ENCODE data around the gene CP. TPM values are rescaled to one million over a fixed set of nuclear protein-coding genes. Genes with fewer than 3 reads are reported as not detected.
A peak's percentile ranks its signal among the peaks of the same experiment; 100 is the strongest.

Gene CP
- 1.1 TPM for total RNA-seq
- 1 to 10 TPM; 1.0 to 5.8 (median 1.7) TPM for polyA plus RNA-seq (ENCODE audit: insufficient read depth in 1 of 8, insufficient read length in 8 of 8, low replicate concordance in 1 of 8)
- long read RNA-seq, donor 1 = 0 reads
- long read RNA-seq, donor 2 = 0 reads
- long read RNA-seq, donor 3 = 0 reads
- long read RNA-seq, donor 4, partial matches to known transcripts = 0 of 1 reads
- long read RNA-seq, donor 4, other reads (novel, unspliced or antisense) = 0 of 1 reads
- long read RNA-seq, donor 5 = 0 reads
- long read RNA-seq, donor 6 = 0 reads
- long read RNA-seq, donor 7 = 0 reads
- long read RNA-seq, donor 8, partial matches to known transcripts = 15 of 15 reads
- long read RNA-seq, donor 8, other reads (novel, unspliced or antisense) = 0 of 15 reads
- long read RNA-seq, donor 9 = 0 reads
- long read RNA-seq, donor 10, partial matches to known transcripts = 19 of 19 reads
- long read RNA-seq, donor 10, other reads (novel, unspliced or antisense) = 0 of 19 reads
- long read RNA-seq, donor 11 = 0 reads

DNA sequence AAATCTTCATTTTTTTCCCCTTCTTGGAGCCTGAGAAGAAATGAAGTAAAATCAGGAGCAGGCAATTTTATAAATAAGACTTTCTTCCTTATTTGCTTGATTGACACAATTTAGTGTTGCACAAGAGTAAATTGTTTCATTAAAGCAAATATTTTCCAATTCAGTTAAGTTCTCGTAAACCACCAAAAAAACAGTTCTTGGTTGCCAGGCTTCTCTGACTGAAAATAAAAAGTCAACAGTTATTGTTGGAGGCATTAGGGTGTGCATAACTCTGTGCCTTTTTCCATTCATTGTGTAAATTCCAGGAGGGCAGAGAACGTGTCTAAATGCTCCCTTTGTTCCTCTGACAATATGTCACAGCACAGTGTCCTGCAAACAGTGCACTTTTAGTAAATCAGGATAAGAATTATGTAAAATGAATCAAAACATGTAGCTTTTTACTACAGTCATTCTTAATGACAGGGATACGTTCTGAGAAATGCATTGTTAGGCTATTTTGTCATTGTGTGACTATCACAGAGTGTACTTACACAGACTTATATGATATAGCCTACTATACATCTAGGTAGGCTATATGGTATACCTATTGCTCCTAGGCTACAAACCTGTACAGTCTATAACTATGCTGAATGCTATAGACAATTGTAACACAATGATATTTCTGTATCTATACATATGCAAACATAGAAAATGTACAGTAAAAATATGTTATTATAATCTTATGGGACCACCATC lies at the start of gene CP:
Gene CP, minus strand, starts transcription at position 47 of the 735 bp plus-strand sequence. Its CDS starts 37 bp downstream, at position 10.
- Histone ChIP-seq H3K27me3 (ENCODE audit: control insufficient read depth, insufficient read depth, low read length) (no peaks in the 10 kb centered on the region), H3K36me3 (ENCODE audit: control insufficient read depth, insufficient read depth, low read length) (no peaks in the 10 kb centered on the region), H3K27ac (ENCODE audit: low read length) (no peak within 1 kb of the TSS), H3K4me3 (ENCODE audit: low read length) (no peak within 1 kb of the TSS), H3K9me3 (replicated peaks; ENCODE audit: control insufficient read depth, low read depth, low read length) (no peaks in the 10 kb centered on the region), H3K4me1 (ENCODE audit: control insufficient read depth, insufficient read depth, low read length) (peaks cover 4% of the 10 kb centered on the region)
- DNase-seq = no peak
- no CpG with 5 or more reads among the region's 3 CpGs for WGBS (ENCODE audit: insufficient coverage)

DNA sequence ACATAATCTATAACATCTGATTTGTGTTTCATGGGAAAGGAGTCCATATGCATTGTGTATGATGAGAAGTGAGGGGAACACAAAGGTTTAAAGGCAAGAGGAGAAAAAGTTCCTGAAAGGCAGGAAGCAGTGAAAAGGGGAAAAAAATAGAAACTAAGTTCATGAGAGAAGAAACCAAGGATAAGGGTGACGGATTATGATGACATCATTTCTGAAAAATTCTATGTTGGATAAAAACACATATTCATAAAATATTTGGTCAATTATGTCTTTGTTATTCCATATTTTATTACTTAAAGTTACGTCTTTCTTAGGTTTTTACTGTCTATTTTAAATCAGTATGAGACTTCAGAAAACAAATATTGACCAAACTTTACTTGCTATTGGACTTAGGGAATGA lies 48.6 kb upstream of the CP start:
- Histone ChIP-seq H3K9me3 (replicated peaks; ENCODE audit: control insufficient read depth, low read depth, low read length) (no peaks in the 10 kb centered on the region), H3K4me3 (ENCODE audit: low read length) (no peak overlapping the region), H3K4me1 (ENCODE audit: control insufficient read depth, insufficient read depth, low read length) (no peaks in the 10 kb centered on the region), H3K27me3 (ENCODE audit: control insufficient read depth, insufficient read depth, low read length) (no peaks in the 10 kb centered on the region), H3K27ac (ENCODE audit: low read length) (no peak overlapping the region), H3K36me3 (ENCODE audit: control insufficient read depth, insufficient read depth, low read length) (no peaks in the 10 kb centered on the region)
- no CpG with 5 or more reads among the region's 2 CpGs for WGBS (ENCODE audit: insufficient coverage)
- no peak for DNase-seq

DNA sequence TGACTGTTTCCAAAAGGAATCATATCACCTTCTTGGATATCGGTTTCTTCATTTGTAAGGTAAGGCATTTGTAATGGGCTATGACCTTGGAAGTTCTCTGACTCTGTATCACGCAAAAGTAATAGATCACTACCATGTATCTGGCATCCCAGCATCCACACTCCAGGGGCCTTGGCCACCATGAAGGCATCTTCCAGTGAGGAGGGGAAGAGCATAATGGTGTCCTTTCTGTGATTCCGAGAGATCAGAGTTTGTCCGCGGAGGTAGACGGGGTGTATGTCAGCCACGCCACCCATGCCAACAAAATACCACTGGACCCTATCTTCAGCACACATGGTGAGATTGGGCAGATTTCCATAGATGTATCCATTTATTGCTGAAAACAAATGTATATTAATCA lies 48.1 kb upstream of the CP start:
- Histone ChIP-seq H3K36me3 (ENCODE audit: control insufficient read depth, insufficient read depth, low read length) (no peaks in the 10 kb centered on the region), H3K27me3 (ENCODE audit: control insufficient read depth, insufficient read depth, low read length) (no peaks in the 10 kb centered on the region), H3K27ac (ENCODE audit: low read length) (no peak overlapping the region), H3K4me3 (ENCODE audit: low read length) (no peak overlapping the region), H3K4me1 (ENCODE audit: control insufficient read depth, insufficient read depth, low read length) (no peaks in the 10 kb centered on the region), H3K9me3 (replicated peaks; ENCODE audit: control insufficient read depth, low read depth, low read length) (no peaks in the 10 kb centered on the region)
- WGBS (ENCODE audit: insufficient coverage) = no CpG with 5 or more reads among the region's 7 CpGs
- no peak for DNase-seq

DNA sequence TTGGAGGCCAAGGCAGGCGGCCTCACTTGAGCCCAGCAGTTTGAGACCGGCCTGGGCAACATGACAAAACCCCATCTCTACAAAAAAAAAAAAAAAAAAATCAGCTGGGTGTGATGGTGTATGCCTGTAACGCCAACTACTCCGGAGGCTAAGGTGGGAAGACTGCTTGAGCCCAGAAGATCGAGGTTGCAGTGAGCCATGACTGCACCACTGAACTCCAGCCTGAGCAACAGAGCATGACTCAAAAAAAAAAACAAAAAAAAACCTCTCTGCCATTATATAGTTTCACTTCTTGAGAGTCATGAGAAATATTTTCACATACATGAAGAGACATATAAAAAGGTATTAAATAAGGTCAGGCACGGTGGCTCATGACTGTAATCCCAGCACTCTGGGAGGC lies 45.9 kb upstream of the CP start:
- no CpG with 5 or more reads among the region's 6 CpGs for WGBS (ENCODE audit: insufficient coverage)
- Histone ChIP-seq H3K27ac (ENCODE audit: low read length) (no peak overlapping the region), H3K36me3 (ENCODE audit: control insufficient read depth, insufficient read depth, low read length) (no peaks in the 10 kb centered on the region), H3K4me3 (ENCODE audit: low read length) (no peak overlapping the region), H3K27me3 (ENCODE audit: control insufficient read depth, insufficient read depth, low read length) (no peaks in the 10 kb centered on the region), H3K9me3 (replicated peaks; ENCODE audit: control insufficient read depth, low read depth, low read length) (no peaks in the 10 kb centered on the region), H3K4me1 (ENCODE audit: control insufficient read depth, insufficient read depth, low read length) (no peaks in the 10 kb centered on the region)
- no peak for DNase-seq

DNA sequence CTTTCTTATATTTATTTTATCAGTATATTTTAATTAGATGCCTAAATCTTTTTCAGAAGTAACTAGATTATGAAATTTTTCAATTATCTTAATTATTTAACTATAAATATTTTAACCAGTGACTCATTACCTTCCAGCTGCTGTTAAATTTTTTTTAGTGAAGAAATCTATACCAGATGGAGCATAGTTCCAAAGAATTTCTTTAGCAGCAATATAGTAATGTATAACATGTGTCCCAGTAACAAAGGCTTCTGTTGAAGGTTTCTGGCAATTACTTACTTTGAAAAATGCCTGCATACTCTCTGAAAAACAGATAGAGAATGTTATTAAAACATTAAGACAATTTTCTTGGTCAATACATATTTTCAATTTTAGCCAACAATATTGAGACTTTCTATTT lies 45.1 kb upstream of the CP start:
- peak; percentile 56 for DNase-seq
- Histone ChIP-seq H3K27me3 (ENCODE audit: control insufficient read depth, insufficient read depth, low read length) (no peaks in the 10 kb centered on the region), H3K4me1 (ENCODE audit: control insufficient read depth, insufficient read depth, low read length) (no peaks in the 10 kb centered on the region)

DNA sequence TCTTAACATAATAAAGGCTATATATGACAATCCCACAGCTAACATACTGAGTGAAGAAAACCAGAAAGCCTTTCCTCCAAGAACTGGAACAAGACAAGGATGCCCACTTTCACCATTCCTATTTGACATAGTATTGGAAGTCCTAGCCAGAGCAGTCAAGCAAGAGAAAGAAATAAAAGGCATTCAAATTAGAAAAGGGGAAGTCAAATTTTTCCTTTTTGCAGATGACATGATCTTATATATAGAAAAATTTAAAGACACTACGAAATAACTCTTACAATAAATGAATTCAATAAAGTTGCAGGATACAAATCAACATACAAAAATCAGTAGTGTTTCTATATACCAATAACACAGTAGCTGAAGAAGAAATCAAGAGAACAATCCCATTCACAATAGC lies 42.2 kb upstream of the CP start:
- no peak for DNase-seq
- Histone ChIP-seq H3K4me1 (ENCODE audit: control insufficient read depth, insufficient read depth, low read length) (no peaks in the 10 kb centered on the region), H3K27ac (ENCODE audit: low read length) (no peak overlapping the region), H3K4me3 (ENCODE audit: low read length) (no peak overlapping the region), H3K27me3 (ENCODE audit: control insufficient read depth, insufficient read depth, low read length) (no peaks in the 10 kb centered on the region), H3K36me3 (ENCODE audit: control insufficient read depth, insufficient read depth, low read length) (no peaks in the 10 kb centered on the region), H3K9me3 (replicated peaks; ENCODE audit: control insufficient read depth, low read depth, low read length) (no peaks in the 10 kb centered on the region)
- no CpG with 5 or more reads among the region's 1 CpG for WGBS (ENCODE audit: insufficient coverage)

More for the DNA sequence above, 45.1 kb upstream of the CP start:
- Histone ChIP-seq H3K9me3 (replicated peaks; ENCODE audit: control insufficient read depth, low read depth, low read length) (no peaks in the 10 kb centered on the region), H3K36me3 (ENCODE audit: control insufficient read depth, insufficient read depth, low read length) (no peaks in the 10 kb centered on the region), H3K4me3 (ENCODE audit: low read length) (no peak overlapping the region), H3K27ac (ENCODE audit: low read length) (no peak overlapping the region)

DNA sequence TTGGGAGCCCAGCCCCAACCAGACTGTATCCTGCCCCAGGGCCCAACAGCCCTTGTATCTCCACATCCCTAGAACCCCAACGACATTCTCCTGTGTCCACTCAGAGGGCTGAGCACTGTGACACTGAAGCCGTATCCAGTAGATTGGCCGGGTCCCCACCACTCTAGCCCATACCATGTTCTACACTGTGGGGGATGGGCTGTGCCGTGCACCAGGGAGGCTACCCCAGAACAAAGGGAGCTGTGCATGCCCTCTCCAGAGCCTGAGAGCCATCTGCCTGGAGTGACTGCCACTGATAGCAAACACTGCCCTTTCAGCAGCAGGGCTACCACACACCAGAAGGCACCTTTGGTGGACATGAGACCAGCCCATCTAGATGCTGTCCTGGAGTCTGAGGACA lies 37.1 kb upstream of the CP start:
- Histone ChIP-seq H3K4me3 (ENCODE audit: low read length) (no peak overlapping the region), H3K36me3 (ENCODE audit: control insufficient read depth, insufficient read depth, low read length) (no peaks in the 10 kb centered on the region), H3K27ac (ENCODE audit: low read length) (no peak overlapping the region), H3K27me3 (ENCODE audit: control insufficient read depth, insufficient read depth, low read length) (no peaks in the 10 kb centered on the region), H3K9me3 (replicated peaks; ENCODE audit: control insufficient read depth, low read depth, low read length) (no peaks in the 10 kb centered on the region), H3K4me1 (ENCODE audit: control insufficient read depth, insufficient read depth, low read length) (peaks cover 5% of the 10 kb centered on the region)
- WGBS (ENCODE audit: insufficient coverage) = 88% methylated on average over 4 of the region's 4 CpGs
- no peak for DNase-seq

DNA sequence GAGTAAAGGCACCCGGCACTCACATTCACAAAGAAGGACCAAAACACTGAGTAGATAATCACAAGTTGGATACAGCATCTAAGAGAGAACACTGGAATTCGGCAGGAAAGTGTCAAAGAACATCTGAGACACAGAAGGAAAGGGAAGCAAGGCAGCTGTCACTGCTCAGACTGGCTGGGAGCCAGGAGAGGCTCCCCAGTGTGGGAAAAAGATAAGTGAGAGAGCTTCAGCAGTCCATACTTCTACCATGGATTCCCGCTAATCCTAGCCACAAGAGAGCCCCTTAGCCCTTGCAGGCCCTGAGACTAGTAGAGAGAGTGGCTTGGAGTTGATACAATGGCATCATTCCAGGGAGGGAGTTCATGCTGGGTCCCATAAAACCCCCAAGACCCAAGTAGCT lies 36.7 kb upstream of the CP start:
- Histone ChIP-seq H3K27ac (ENCODE audit: low read length) (no peak overlapping the region), H3K36me3 (ENCODE audit: control insufficient read depth, insufficient read depth, low read length) (no peaks in the 10 kb centered on the region), H3K9me3 (replicated peaks; ENCODE audit: control insufficient read depth, low read depth, low read length) (no peaks in the 10 kb centered on the region), H3K4me3 (ENCODE audit: low read length) (no peak overlapping the region), H3K4me1 (ENCODE audit: control insufficient read depth, insufficient read depth, low read length) (peaks cover 5% of the 10 kb centered on the region), H3K27me3 (ENCODE audit: control insufficient read depth, insufficient read depth, low read length) (no peaks in the 10 kb centered on the region)
- peak; percentile 62 for DNase-seq
- 30% methylated on average over 1 of the region's 3 CpGs for WGBS (ENCODE audit: insufficient coverage)

DNA sequence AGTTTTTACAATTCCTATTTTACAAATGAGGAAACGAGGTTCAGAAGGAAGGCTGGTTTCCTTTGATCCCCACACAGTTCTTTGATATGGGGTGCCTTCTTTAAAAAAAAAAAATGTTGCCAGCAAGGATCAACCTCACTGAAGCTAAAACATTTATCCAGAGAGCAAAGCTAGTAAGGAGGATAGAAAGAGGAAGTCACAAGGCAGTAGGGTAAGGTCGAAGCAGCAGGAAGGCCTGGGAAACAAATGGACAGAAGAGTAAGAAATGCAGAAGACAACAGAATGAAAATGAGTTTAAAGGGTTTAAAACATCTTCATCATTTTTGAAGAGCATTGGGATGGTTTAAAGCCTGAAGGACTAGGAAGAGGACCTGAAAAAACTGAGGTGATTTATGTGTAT lies 30.6 kb upstream of the CP start:
- Histone ChIP-seq H3K4me3 (ENCODE audit: low read length) (no peak overlapping the region), H3K9me3 (replicated peaks; ENCODE audit: control insufficient read depth, low read depth, low read length) (no peaks in the 10 kb centered on the region), H3K27ac (ENCODE audit: low read length) (no peak overlapping the region), H3K27me3 (ENCODE audit: control insufficient read depth, insufficient read depth, low read length) (no peaks in the 10 kb centered on the region), H3K4me1 (ENCODE audit: control insufficient read depth, insufficient read depth, low read length) (no peaks in the 10 kb centered on the region), H3K36me3 (ENCODE audit: control insufficient read depth, insufficient read depth, low read length) (no peaks in the 10 kb centered on the region)
- WGBS (ENCODE audit: insufficient coverage) = 73% methylated on average over 1 of the region's 2 CpGs
- no peak for DNase-seq

DNA sequence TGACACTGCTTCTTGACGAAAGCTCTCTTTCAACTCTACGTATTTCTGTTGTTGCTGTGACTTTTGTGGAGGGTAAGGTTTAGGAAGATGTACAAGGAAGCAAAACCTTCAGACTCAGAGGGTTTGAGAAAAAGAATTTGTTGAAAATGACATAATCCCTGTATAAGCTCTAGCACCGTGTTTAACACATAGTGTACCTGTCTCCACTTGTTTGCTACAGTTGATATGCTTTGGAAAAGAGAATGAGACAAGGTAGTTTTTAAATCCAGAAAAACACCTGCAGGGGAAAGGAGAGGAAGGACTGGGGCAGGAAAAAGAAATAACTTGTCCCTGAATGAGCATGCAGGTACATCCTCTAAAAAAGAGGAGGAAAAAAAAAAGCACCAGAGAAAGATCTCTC lies 29.6 kb upstream of the CP start:
- no peaks in the 10 kb centered on the region for H3K36me3 ChIP-seq (ENCODE audit: control insufficient read depth, insufficient read depth, low read length)
- no peaks in the 10 kb centered on the region for H3K4me1 ChIP-seq (ENCODE audit: control insufficient read depth, insufficient read depth, low read length)
- H3K27me3 ChIP-seq (ENCODE audit: control insufficient read depth, insufficient read depth, low read length) = no peaks in the 10 kb centered on the region
- WGBS (ENCODE audit: insufficient coverage) = no CpG with 5 or more reads among the region's 3 CpGs
- no peak overlapping the region for H3K27ac ChIP-seq (ENCODE audit: low read length)
- no peaks in the 10 kb centered on the region for H3K9me3 ChIP-seq (replicated peaks; ENCODE audit: control insufficient read depth, low read depth, low read length)
- DNase-seq = no peak
- no peak overlapping the region for H3K4me3 ChIP-seq (ENCODE audit: low read length)

Data from muscle of leg (tissue), 16 donors.